DMS153 treated with DMSO at 0.1 percent for 48 hours (cell line): ENCODE measurements around the gene ATF7.
"Not testable (repeated sequence)": the region's sequence is repeated elsewhere in the genome, so short reads cannot be mapped to it uniquely, and the experiment has no call there.

Experiments
- DNase-seq: peaks from one replicate; lab custom pipeline; 2025; ENCODE audit not compliant: unreplicated experiment; lab: John Stamatoyannopoulos, UW

The ATF7 gene

GRCh38 chr12:53484686-53485575 lies 141.3 kb downstream of the ATF7 start:
- no peak for DNase-seq

GRCh38 chr12:53483979-53484377 lies 142.2 kb downstream of the ATF7 start:
- DNase-seq = no peak

GRCh38 chr12:53483225-53483978 lies 142.8 kb downstream of the ATF7 start:
- no peak for DNase-seq

GRCh38 chr12:53482626-53483168 lies 143.5 kb downstream of the ATF7 start:
- DNase-seq = no peak

GRCh38 chr12:53481939-53482586 lies 144.1 kb downstream of the ATF7 start:
- DNase-seq = no peak

DNA sequence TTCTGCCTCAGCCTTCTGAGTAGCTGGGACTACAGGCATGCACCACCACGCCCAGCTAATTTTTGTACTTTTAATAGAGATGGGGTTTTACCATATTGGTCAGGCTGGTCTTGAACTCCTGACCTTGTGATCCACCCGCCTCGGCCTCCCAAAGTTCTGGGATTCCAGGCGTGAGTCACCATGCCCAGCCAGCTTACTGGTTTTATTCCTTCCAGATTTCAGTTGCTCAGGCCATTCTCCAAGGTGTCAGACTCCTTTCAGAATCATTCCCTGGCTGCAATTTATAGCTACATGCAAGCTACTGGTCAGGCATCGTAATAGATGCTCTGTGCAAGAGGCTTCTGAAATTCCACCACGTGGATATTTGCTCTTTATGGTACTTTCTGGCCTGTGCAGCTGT lies 144.7 kb downstream of the ATF7 start:
- not testable (repeated sequence) for DNase-seq

DNA sequence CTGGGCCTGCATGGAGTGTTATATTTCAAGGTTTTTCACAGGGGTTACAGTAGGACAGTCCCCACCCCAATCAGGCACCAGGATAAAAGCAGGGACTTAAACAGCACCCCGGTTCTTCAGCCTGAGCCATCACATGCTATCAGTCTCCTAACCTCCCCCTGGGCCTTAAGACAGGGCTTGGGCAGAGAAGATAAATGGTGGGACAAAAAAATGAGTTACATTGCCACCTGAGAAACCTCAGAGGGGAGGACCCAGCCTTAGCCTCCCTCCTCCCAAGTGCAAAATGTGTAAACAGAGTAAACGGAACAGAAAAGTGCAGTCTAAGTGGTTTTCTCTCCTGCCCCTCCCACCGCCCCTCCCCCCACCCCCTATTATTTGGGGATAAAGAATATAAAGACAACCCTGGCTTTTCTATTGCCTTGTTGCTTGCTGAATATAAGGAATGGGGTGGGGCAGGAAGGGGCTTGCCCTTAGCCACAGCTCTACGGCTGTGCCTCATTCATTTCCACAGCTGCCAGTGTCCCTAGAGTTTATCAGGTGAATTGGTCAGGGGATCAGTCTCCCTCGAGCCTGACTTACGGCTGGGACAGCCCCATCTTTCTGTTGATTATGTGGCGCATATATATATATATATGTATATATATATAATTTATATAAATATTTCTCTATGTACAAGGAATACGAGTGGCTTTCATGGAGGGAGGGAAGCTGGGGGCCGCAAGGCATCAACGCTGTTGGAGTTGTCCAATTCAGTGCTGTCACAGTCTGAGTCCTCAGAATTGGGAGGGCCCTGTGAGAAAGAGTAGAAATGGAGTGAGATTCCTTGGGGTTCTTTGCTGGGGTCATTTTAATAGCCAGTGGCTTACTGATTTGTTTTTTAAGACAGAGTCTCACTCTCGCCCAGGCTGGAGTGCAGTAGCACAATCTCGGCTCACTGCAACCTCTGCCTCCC lies 145.4 kb downstream of the ATF7 start:
- no peak for DNase-seq

DNA sequence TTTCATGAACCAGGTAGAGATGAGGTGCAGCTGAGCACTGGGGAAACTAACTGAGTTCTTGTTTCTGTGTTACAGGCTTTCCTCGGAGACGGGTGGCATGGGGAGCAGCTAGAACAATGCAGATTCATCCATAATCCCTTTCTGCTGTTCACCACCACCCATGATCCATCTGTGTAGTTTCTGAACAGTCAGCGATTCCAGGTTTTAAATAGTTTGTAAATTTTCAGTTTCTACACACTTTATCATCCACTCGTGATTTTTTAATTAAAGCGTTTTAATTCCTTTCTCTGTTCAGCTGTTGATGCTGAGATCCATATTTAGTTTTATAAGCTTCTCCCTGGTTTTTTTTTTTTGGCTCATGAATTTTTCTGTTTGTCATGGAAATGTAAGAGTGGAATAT lies 146.9 kb downstream of the ATF7 start:
- DNase-seq = no peak

DNA sequence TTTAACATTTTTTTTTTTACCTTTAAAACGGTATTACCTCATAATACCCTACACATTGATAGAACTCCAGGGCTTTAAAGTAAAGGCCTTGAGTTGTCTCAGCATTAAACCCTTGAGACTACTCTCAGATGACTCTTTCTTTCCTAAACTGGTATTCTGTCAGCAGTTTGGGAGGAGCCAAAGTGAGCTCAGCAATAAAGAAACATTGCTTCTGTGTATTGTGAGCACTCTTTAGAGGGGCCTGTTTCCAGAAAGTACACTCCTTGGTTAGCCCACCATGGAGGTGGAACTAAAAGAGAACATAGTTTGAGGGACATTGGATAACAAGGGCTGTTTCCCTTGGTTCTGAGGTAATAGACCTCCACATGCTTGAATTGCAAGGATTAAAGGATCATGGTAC lies 147.3 kb downstream of the ATF7 start:
- no peak for DNase-seq

- DNase-seq = peak; percentile 4
Observed at GRCh38 chr12:53476769-53477209, 149.4 kb downstream of the ATF7 start.

DNA sequence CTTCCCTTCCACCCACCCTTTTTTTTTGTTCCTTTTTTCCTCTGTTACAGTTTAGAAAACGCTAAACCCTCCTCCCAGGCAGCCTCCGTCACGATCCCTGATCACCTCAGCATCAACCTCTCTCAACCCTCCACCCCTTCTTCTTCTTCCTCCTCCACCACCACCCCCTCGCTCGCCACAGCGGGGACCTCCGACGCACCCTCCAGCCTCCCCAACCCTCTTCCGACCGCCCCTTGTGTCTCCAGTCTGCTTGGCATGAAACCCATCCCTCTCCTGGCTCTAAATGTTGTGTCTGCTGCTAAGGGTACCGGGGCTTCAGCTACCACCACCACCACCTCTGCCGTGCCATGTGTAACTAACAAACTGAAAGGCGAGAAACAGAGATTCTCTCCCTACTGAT lies 151.4 kb downstream of the ATF7 start:
- no peak for DNase-seq

DNA sequence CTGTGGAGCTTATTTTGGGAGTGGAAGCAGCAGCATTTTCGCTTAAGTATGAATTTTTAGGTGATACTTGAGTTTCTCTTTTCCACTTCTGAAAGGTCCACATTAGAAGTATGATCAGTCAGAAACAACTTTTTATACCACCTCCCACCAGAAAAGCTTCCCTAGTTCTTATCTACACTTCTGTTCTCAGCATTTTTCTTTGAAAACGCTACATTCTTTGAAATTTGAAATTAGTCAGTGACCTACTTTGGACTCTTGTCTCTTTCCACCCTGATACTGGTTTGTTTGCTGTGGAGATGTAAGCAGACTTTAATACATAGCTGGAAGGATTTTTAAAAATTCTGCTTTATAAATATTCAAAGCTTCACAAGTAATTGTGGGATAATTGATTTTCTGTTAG lies 152.1 kb downstream of the ATF7 start:
- DNase-seq = no peak

GRCh38 chr12:53472056-53472582 lies 154.1 kb downstream of the ATF7 start:
- DNase-seq = no peak

DNA sequence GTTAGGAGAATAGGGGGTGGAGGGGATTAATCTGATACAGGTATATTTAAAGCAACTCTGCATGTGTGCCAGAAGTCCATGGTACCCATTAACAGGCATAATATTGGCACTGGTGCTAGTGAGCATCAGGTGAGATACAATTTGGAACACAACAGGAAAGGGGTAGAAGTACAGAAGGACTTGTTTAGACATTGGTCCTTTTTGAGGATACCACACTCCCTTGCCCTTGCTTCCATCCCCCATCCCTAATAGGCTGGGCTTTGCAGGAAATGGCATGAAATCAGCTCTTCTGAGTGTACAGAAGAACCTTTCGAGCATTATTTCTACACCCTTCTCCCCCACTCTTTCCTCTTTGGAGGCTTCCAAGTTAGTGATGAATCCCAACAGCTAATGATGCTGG lies 157.9 kb downstream of the ATF7 start:
- no peak for DNase-seq

- no peak for DNase-seq
Observed at GRCh38 chr12:53467880-53468279, 158.3 kb downstream of the ATF7 start.

DNA sequence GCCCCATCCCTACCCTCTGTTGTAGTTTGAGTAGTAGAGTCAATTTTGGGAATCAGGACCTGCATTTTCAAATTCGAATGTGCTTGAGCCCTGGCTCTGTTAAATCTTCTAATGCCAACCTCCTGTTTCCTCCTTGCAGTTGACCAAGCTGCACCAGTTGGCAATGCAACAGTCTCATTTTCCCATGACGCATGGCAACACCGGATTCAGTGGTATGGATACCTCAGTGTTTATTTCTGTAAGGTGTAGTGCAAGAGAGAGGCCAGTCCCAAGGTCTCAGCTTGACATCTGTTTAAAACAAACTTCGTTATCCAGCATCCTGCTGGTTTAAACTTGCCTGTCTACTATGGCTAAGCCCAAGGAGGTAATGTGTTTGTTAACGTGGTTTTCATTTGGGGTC lies 159.1 kb downstream of the ATF7 start:
- DNase-seq = no peak

- DNase-seq = no peak
Observed at GRCh38 chr12:53466640-53467039, 159.5 kb downstream of the ATF7 start.

- DNase-seq = no peak
Observed at GRCh38 chr12:53465679-53466078, 160.5 kb downstream of the ATF7 start.

GRCh38 chr12:53464685-53465418 lies 161.3 kb downstream of the ATF7 start:
- DNase-seq = no peak
